LHCN-M2 (cell line): ENCODE results near the gene AKIP1. TPM values are rescaled to one million over a fixed set of nuclear protein-coding genes. Genes with fewer than 3 reads are reported as not detected.
A peak's percentile ranks its signal among the peaks of the same experiment; 100 is the strongest.

ENCODE experiments used
- DNase-seq: peaks from one replicate; pipeline ENCODE4 v3.0.0-alpha.2; 2012; ENCODE audit warnings: low read depth
- total RNA-seq: library from RNA; depleted of rRNA; stranded (reverse); fragments of >200 nt; gene quantifications from 2 replicates; pipeline ENCODE4 v1.2.3, GENCODE V29; 2014; rRNA removed

Gene AKIP1
- total RNA-seq, 1 experiment from 2014 or later: 87.8 TPM

DNA sequence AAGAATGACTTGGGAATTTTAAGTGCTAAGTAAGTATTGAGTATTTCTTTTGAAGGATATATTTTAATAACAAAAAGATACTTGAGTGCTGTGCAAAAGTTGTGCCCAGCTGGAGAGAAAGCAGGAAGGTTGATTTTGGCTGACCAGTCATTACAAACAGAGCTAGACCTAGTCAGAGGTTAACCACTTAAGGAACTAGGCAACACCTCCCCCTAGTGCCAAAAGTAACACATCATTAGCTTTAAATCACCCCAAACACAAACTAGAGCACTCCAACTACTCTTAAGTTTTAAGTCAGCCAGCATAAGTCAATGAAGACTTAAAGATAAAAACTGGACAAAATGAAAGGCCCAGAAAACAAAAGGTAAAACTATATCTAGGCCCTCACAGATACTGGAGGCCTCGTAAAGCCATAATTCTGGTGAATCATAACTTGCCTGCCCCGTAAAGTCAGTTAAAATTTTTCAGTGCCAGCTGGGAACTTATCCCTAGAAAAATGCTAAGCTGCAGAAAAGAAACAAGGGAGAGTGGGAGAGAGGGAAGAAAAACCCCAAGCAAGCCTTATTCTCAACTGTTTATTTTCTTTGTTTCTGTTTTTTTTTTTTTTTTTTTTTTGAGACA lies 48.7 kb downstream of the AKIP1 start:
- peak; percentile 82 for DNase-seq

DNA sequence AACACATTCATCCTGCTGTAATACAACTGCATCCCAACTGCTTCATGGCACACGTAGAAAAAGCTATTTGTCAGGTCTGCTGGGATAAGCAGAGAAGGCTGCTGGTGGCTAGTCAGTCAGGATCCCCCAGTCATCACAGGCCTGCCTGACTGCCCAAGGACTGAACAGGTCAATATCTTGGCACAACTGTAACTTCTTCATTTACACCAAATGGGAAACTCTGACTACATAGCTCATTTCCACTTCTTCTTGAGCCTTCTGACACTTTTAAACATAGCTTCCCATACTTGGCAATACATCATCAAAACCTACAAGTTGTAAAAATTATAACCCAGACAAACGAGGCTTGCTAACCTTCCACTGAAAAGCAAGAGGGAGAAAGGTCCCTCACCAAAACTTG lies 50.4 kb downstream of the AKIP1 start:
- DNase-seq: no peak

DNA sequence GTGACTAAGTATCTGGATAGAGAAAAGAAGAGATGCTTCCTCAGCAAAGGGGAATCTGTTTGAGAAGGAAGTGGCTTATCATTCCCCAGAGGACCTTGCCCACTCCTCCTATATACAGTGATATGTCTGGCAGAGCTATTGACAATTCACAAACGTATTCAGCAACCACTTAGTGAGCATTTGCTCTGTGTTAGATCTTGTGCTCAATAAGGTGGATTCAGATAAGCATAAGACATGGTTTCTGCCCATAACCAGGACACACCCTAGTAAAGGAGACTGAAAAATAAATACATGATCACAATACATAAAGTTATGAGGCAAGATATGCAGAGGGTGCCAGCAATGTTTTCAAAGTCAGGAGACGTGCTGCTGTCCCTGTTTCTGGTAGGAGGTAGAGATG lies 51.9 kb downstream of the AKIP1 start:
- DNase-seq: no peak

DNA sequence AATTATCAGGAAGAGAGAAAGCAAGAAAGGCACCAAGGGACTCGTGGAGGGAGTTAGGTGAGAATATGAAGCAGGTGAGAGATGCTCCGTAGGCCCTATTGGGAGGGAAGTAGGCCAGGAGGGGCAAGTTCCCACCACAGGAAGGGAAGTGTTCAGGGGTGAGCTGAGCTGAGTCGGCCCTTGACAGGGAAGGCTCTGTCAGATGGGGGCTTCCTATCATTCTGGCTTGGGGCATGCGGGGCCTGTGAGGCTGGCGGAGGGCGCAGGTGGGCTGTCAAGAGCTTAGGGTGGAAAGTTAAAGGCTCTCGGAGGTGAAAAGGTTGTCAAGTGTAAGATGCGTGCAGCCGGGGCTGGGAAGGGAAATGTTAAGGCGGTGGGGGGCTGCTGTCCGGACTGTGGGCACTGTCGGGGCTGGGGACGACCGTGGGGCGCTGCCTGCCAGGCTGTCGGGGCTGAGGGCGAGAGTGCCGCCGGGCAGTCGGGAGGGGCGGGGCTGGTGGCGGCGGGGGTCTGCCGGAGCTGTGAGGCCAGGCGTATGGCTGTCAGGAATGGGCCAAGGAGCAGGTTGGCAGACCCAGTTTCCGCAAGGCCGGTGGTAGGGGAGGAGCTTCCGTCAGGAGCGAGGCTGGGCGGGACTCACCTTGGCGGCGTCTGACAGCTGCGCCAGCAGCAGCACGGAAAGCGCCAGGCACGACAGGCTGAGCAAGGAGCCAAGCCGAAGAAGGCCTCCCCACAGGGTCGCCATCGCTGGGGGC lies 52.8 kb downstream of the AKIP1 start:
- no peak for DNase-seq

DNA sequence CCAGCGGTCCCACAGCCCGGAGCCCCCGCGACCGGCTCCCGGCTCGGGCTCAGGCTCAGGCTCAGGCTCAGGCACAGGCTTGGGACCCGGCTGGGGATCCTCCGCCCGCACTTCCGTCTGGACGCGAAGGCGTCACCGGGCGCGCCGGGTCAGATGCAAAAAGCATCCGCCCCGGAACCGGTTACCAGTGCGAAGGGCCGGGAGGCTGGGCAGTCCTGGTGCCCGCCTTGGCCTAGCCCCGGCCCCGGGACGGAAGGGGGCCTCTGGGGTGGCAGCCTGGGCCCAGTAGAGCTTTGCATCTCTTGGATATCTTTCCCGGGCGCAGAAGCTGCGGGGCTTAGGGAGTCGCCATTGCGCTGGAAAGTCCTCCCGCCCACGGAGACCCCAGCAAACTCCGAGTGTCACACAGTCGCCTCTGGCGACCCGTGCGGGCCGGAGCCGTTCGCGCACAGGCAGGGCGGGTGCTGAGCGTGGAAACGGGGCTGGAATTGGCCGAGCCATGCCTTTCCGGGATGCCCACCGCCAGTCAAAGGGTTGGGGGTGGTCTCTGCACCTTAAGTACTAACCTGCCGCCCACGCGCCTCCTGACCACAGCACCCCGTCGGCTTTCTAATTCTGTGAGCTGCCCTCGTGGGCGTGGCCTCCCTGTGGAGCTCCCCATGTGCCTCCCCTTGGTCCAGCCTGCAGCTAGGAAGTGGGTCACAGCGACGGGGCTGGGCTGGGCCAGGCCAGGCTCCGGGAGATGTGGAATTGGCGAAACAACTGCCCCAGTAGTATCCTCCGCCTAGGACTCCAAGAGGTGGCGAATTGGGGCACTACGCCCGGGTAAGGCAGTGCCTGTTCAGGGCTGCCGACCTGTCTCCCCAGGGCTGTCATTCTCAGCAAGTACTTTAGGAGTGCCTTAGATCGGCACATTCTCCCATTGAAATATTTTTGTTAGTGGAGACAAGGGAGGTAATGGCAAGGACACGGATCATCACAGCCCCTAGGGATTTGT lies 53.6 kb downstream of the AKIP1 start, which contains the start of gene TMEM9B:
Gene TMEM9B (minus strand): TSS at position 119 of the 997 bp plus-strand sequence. CDS start 129 bp downstream, outside the sequence.
- DNase-seq: peak; percentile 91

DNA sequence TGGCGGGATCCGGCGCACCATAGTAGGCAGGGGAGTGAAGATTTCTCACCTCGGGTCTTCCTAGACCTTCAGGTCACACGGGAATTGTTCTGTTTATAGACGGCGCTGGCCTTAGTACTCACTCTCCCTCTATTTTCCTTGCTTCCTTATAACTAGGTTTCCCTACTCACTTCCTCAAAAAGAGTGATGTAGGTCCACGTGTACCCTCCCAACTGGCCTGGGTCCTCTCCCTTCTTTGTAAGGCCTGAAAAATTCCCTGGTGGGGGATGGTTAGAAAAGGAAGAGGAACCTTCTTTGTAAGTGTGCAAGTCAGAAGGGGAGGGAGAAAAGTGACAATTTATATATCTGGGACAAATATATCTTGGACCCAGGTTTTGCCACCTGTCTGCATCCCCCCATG lies 56.2 kb downstream of the AKIP1 start:
- DNase-seq: no peak

Other genes starting within 250 kb of the AKIP1 start
- 2.2 and 8.5 TPM in 2 replicates for gene TRIM66, start 228.5 kb upstream of the AKIP1 start, total RNA-seq
- 514 and 527 TPM in 2 replicates for gene RPL27A, start 228.4 kb upstream of the AKIP1 start, total RNA-seq
- not detected in 2 replicates for gene C11orf16, start 21.8 kb downstream of the AKIP1 start, total RNA-seq
- gene ASCL3, start 31.8 kb downstream of the AKIP1 start, total RNA-seq: not detected in 2 replicates
- gene TMEM9B, start 53.3 kb downstream of the AKIP1 start, total RNA-seq: 46.2 and 47.3 TPM in 2 replicates
- gene NRIP3, start 92.8 kb downstream of the AKIP1 start, total RNA-seq: 23.4 and 26.2 TPM in 2 replicates
- gene SCUBE2, start 180.4 kb downstream of the AKIP1 start, total RNA-seq: 0.06 and 0.11 TPM in 2 replicates